Esophagus squamous epithelium (tissue), 4 donors: ENCODE results near the gene RAB1B.

Experiments
- POLR2A ChIP-seq, 4 donors: fragments of 450-650 bp; IDR thresholded peaks; one replicate each; pipeline ENCODE4 v1.6.1; 2017; ENCODE audit warnings: antibody characterized with exemption in 4 of 4, mild to moderate bottlenecking in 4 of 4, moderate library complexity in 3 of 4
- TF ChIP-seq, protein P1 (sequence below), 6 experiments: fragments of 450-650 bp in 4 of 6; fragments of 200-600 bp in 2 of 6; sonication (generic) in 2 of 6; IDR thresholded peaks; one replicate each; pipeline ENCODE4 v1.5.1; 2016 to 2019; ENCODE audit warnings: antibody characterized with exemption in 6 of 6, mild to moderate bottlenecking in 4 of 6, moderate library complexity in 4 of 6

DNA sequence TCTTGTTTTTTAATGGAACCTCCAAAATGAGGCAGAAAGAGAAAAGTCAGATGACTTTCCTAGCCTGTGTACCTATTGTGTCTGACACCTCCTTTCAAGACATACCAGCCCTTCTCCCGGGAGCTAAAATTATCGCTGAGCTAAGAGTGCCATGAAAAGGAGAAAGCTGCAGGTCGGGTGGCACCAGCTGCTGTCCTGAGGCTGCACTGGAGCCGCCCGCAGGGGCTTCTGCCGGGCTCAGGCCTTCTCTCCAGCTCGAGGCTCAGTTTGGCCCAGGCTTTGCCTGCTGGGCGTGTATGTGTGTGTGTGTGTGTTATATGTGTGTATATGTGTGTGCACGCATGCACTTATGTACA, 27.7 kb upstream of the RAB1B start:
- TF ChIP-seq, protein P1, sequence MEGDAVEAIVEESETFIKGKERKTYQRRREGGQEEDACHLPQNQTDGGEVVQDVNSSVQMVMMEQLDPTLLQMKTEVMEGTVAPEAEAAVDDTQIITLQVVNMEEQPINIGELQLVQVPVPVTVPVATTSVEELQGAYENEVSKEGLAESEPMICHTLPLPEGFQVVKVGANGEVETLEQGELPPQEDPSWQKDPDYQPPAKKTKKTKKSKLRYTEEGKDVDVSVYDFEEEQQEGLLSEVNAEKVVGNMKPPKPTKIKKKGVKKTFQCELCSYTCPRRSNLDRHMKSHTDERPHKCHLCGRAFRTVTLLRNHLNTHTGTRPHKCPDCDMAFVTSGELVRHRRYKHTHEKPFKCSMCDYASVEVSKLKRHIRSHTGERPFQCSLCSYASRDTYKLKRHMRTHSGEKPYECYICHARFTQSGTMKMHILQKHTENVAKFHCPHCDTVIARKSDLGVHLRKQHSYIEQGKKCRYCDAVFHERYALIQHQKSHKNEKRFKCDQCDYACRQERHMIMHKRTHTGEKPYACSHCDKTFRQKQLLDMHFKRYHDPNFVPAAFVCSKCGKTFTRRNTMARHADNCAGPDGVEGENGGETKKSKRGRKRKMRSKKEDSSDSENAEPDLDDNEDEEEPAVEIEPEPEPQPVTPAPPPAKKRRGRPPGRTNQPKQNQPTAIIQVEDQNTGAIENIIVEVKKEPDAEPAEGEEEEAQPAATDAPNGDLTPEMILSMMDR (IDR thresholded peaks at IDR 0.05), result no peak
- TF ChIP-seq POLR2A (IDR thresholded peaks at IDR 0.05), result no peak
